ENCODE data around the gene SCN2B.

SCN2B gene

GRCh38 chr11:118114266-118114665 is 62.2 kb downstream of the SCN2B start:
- Histone ChIP-seq H3K27me3 (ENCODE audit: insufficient read depth, low read depth) (no peaks in the 10 kb centered on the region), H3K36me3 (ENCODE audit: insufficient read depth) (no peaks in the 10 kb centered on the region), H2AFZ (ENCODE audit: low read depth) (no peak overlapping the region), H3K4me2 (no peak overlapping the region), H4K20me1 (ENCODE audit: insufficient read depth) (no peaks in the 10 kb centered on the region), H3K27ac (no peak overlapping the region), H3K79me2 (ENCODE audit: insufficient read depth, low read depth) (no peaks in the 10 kb centered on the region), H3K4me1 (ENCODE audit: low read depth, poor library complexity, severe bottlenecking) (no peaks in the 10 kb centered on the region), H3K9ac (no peak overlapping the region), H3K4me3 (IDR thresholded peaks at IDR 0.05; ENCODE audit: insufficient read depth, low read depth, low read length) (no peak overlapping the region)
- no peak for TF ChIP-seq CTCF (conservative IDR thresholded peaks at IDR 0.05; ENCODE audit: low read depth, low read length)

GRCh38 chr11:118112711-118113430 is 63.6 kb downstream of the SCN2B start:
- no peaks in the 10 kb centered on the region for H3K79me2 ChIP-seq (ENCODE audit: insufficient read depth, low read depth)
- H3K9ac ChIP-seq, result no peak overlapping the region
- H2AFZ ChIP-seq (ENCODE audit: low read depth), result no peak overlapping the region
- no peak overlapping the region for H3K4me2 ChIP-seq
- TF ChIP-seq CTCF (conservative IDR thresholded peaks at IDR 0.05; ENCODE audit: low read depth, low read length), result no peak
- H3K4me3 ChIP-seq (IDR thresholded peaks at IDR 0.05; ENCODE audit: insufficient read depth, low read depth, low read length), result no peak overlapping the region
- no peak overlapping the region for H3K27ac ChIP-seq
- H3K27me3 ChIP-seq (ENCODE audit: insufficient read depth, low read depth), result no peaks in the 10 kb centered on the region
- H3K4me1 ChIP-seq (ENCODE audit: low read depth, poor library complexity, severe bottlenecking), result no peaks in the 10 kb centered on the region
- no peaks in the 10 kb centered on the region for H4K20me1 ChIP-seq (ENCODE audit: insufficient read depth)
- no peaks in the 10 kb centered on the region for H3K36me3 ChIP-seq (ENCODE audit: insufficient read depth)
